Activated T-helper 1 cell treated with Interleukin-2 at 50 U/mL for 16 hours (primary cell): ENCODE results near the gene ATP11A.
"Not testable (repeated sequence)": the region's sequence is repeated elsewhere in the genome, so short reads cannot be mapped to it uniquely, and the experiment has no call there.

Experiments
- DNase-seq: peaks from one replicate; pipeline ENCODE4 v3.0.0-alpha.2; 2020; ENCODE audit warnings: low read depth

Gene ATP11A

GRCh38 chr13:112796190-112796915, 106.5 kb downstream of the ATP11A start:
- no peak for DNase-seq

GRCh38 chr13:112799394-112799793, 109.6 kb downstream of the ATP11A start:
- no peak for DNase-seq

- DNase-seq = no peak
Measured at GRCh38 chr13:112800057-112800456, 110.2 kb downstream of the ATP11A start.

GRCh38 chr13:112800807-112801206, 111.0 kb downstream of the ATP11A start:
- DNase-seq = not testable (repeated sequence)

GRCh38 chr13:112802802-112803195, 113.0 kb downstream of the ATP11A start:
- DNase-seq = no peak

- DNase-seq = no peak
Measured at GRCh38 chr13:112803422-112803821, 113.6 kb downstream of the ATP11A start.

GRCh38 chr13:112804374-112804773, 114.5 kb downstream of the ATP11A start:
- DNase-seq = no peak

- no peak for DNase-seq
Measured at GRCh38 chr13:112806739-112807652, 117.2 kb downstream of the ATP11A start.

- DNase-seq = no peak
Measured at GRCh38 chr13:112807653-112808376, 118.0 kb downstream of the ATP11A start.

GRCh38 chr13:112808377-112809140, 118.7 kb downstream of the ATP11A start:
- DNase-seq = no peak

GRCh38 chr13:112809332-112810315, 119.8 kb downstream of the ATP11A start:
- no peak for DNase-seq

GRCh38 chr13:112810608-112811007, 120.8 kb downstream of the ATP11A start:
- DNase-seq = no peak

- DNase-seq = no peak
Measured at GRCh38 chr13:112812306-112813055, 122.6 kb downstream of the ATP11A start.

GRCh38 chr13:112813552-112813951, 123.7 kb downstream of the ATP11A start:
- DNase-seq = no peak

- no peak for DNase-seq
Measured at GRCh38 chr13:112814905-112815585, 125.2 kb downstream of the ATP11A start.

GRCh38 chr13:112815871-112816270, 126.0 kb downstream of the ATP11A start:
- no peak for DNase-seq

GRCh38 chr13:112818040-112818697, 128.3 kb downstream of the ATP11A start:
- no peak for DNase-seq

- no peak for DNase-seq
Measured at GRCh38 chr13:112818698-112819045, 128.8 kb downstream of the ATP11A start.

- no peak for DNase-seq
Measured at GRCh38 chr13:112819111-112819510, 129.3 kb downstream of the ATP11A start.
